ENCODE data around the gene OR5H15.
"Not testable (repeated sequence)": the region's sequence is repeated elsewhere in the genome, so short reads cannot be mapped to it uniquely, and the experiment has no call there.

OR5H15 gene

DNA sequence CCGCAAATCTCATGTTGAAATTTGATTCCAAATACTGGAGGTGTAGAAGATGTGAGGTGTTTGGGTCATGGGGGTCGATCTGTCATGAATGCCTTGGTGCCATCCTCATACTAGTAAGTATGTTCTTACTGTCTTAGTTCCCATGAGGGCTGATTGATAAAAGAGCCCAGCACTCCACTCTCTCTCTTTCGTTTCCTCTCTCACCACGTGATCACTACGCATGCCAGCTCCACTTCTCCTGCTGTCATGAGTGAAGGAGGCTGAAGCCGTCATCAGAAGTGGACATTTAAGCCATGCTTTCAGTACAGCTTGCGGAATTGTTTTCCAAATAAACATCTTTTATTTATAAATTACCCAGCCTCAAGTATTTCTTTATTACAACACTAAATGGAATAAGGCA is 6.1 kb downstream of the OR5H15 start:
- Histone ChIP-seq H3K4me3 (ENCODE audit: low read depth in 1 of 2, low read length in 2 of 2) (no peak overlapping the region), H3K27me3 (ENCODE audit: control insufficient read depth in 1 of 2, insufficient read depth in 2 of 2, low read length in 2 of 2) (no peaks in the 10 kb centered on the region), H3K36me3 (ENCODE audit: control insufficient read depth in 1 of 2, insufficient read depth in 2 of 2, low read length in 2 of 2) (no peaks in the 10 kb centered on the region), H3K9me3 (ENCODE audit: control insufficient read depth in 1 of 2, low read length in 2 of 2) (no peaks in the 10 kb centered on the region), H3K9ac (ENCODE audit: low read depth in 1 of 2, low read length in 2 of 2) (no peak overlapping the region), H3K27ac (ENCODE audit: low read depth, low read length) (no peak overlapping the region), H3K4me1 (ENCODE audit: control insufficient read depth in 1 of 2, insufficient read depth in 2 of 2, low read length in 2 of 2) (no peaks in the 10 kb centered on the region)

DNA sequence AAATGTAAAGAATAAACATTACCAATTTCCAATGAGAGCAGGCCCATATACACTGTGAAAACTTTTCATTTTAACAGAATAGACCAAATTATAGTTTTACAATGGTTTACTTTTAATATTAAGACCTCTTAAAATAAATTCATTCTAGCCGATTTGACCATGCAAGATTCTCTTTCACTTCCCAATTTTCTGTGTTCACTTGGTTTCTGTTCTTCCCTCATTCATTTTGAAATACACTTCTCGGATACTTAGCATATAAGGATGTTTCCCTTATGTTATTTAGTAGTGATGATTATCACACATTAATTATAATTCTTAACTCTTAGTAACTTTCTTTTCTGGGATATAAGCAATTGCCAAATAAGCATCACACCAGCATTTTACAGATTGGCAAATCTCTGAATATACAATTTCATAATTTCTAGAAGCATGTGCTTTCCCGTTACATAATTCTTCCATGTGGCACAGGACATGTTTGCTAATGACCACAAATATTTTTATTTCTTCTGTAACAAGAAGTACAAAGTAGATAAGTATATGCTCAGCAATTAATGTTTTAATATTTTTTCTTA is 13.9 kb downstream of the OR5H15 start:
- H3K27me3 ChIP-seq (ENCODE audit: control insufficient read depth in 1 of 2, insufficient read depth in 2 of 2, low read length in 2 of 2): no peaks in the 10 kb centered on the region
- no peak overlapping the region for H3K27ac ChIP-seq (ENCODE audit: low read depth, low read length)
- H3K36me3 ChIP-seq (ENCODE audit: control insufficient read depth in 1 of 2, insufficient read depth in 2 of 2, low read length in 2 of 2): no peaks in the 10 kb centered on the region
- no peaks in the 10 kb centered on the region for H3K9me3 ChIP-seq (ENCODE audit: control insufficient read depth in 1 of 2, low read length in 2 of 2)
- H3K4me1 ChIP-seq (ENCODE audit: control insufficient read depth in 1 of 2, insufficient read depth in 2 of 2, low read length in 2 of 2): no peaks in the 10 kb centered on the region
- H3K9ac ChIP-seq (ENCODE audit: low read depth in 1 of 2, low read length in 2 of 2): no peak overlapping the region
- H3K4me3 ChIP-seq (ENCODE audit: low read depth in 1 of 2, low read length in 2 of 2): no peak overlapping the region

DNA sequence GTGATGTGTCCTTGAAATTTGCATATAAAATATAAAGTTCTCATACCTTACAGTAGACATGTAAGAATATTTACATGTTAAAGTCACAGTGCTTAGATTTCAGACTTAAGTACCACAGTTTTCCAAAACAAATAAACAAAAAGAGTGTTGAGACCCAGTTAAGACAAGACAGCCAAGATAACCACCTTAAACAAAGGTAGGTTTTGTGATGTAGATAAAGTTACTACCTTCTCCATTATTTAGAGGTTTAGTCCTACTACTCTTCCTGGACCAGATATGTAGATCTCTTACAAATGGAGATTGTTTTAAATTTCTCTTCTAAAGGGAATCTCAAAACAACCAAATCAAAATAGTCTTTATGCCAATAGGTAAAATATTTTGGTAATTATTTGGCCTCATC is 15.7 kb downstream of the OR5H15 start:
- Histone ChIP-seq H3K27ac (ENCODE audit: low read depth, low read length) (no peak overlapping the region), H3K4me3 (ENCODE audit: low read depth in 1 of 2, low read length in 2 of 2) (no peak overlapping the region), H3K4me1 (ENCODE audit: control insufficient read depth in 1 of 2, insufficient read depth in 2 of 2, low read length in 2 of 2) (no peaks in the 10 kb centered on the region), H3K9ac (ENCODE audit: low read depth in 1 of 2, low read length in 2 of 2) (no peak overlapping the region), H3K27me3 (ENCODE audit: control insufficient read depth in 1 of 2, insufficient read depth in 2 of 2, low read length in 2 of 2) (no peaks in the 10 kb centered on the region), H3K36me3 (ENCODE audit: control insufficient read depth in 1 of 2, insufficient read depth in 2 of 2, low read length in 2 of 2) (no peaks in the 10 kb centered on the region), H3K9me3 (ENCODE audit: control insufficient read depth in 1 of 2, low read length in 2 of 2) (no peaks in the 10 kb centered on the region)

DNA sequence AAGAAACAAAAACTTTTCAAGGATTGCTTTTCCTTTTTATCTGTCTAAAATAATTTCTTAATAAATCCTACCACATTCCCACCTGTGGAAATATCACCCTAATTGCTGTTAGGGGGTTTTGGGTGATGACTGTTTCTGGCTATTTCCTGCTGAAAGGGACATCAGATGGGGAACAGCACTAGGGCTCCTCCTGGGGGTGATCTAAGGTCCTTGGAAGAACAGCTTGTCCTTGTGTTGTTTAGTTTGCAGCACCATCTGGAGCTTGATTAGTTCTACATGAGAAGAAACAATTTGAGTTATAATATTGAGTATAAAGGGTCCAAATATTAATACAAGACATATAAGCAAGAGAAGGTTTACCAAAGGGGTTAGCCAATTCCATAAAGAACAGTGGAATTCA is 18.7 kb downstream of the OR5H15 start:
- H3K9me3 ChIP-seq (ENCODE audit: control insufficient read depth in 1 of 2, low read length in 2 of 2): no peaks in the 10 kb centered on the region
- no peaks in the 10 kb centered on the region for H3K4me1 ChIP-seq (ENCODE audit: control insufficient read depth in 1 of 2, insufficient read depth in 2 of 2, low read length in 2 of 2)
- H3K27me3 ChIP-seq (ENCODE audit: control insufficient read depth in 1 of 2, insufficient read depth in 2 of 2, low read length in 2 of 2): no peaks in the 10 kb centered on the region
- no peak overlapping the region for H3K4me3 ChIP-seq (ENCODE audit: low read depth in 1 of 2, low read length in 2 of 2)
- H3K9ac ChIP-seq (ENCODE audit: low read depth in 1 of 2, low read length in 2 of 2): no peak overlapping the region
- no peaks in the 10 kb centered on the region for H3K36me3 ChIP-seq (ENCODE audit: control insufficient read depth in 1 of 2, insufficient read depth in 2 of 2, low read length in 2 of 2)
- H3K27ac ChIP-seq (ENCODE audit: low read depth, low read length): no peak overlapping the region

DNA sequence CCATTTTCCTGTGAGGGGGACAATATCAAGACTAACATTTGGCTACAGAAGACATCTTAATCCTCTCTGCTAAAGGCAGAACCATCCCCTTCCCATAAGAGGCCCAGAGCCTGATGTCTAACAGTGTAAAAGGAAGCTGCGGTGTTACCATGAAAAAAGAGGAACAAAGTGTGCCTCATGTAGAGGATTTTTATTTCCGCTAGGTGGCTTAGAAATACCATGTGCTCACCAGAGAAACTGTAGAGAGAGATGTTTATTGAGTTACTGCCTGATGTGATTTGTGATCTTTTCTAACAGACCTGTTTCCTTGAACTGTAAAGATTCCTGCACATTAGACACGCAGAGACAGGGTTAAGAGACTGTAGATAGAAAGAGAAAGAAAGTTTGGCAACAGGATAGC is 22.0 kb downstream of the OR5H15 start:
- no peak overlapping the region for H3K27ac ChIP-seq (ENCODE audit: low read depth, low read length)
- H3K36me3 ChIP-seq (ENCODE audit: control insufficient read depth in 1 of 2, insufficient read depth in 2 of 2, low read length in 2 of 2): no peaks in the 10 kb centered on the region
- H3K27me3 ChIP-seq (ENCODE audit: control insufficient read depth in 1 of 2, insufficient read depth in 2 of 2, low read length in 2 of 2): no peaks in the 10 kb centered on the region
- H3K9me3 ChIP-seq (ENCODE audit: control insufficient read depth in 1 of 2, low read length in 2 of 2): no peaks in the 10 kb centered on the region
- no peak overlapping the region for H3K4me3 ChIP-seq (ENCODE audit: low read depth in 1 of 2, low read length in 2 of 2)
- no peaks in the 10 kb centered on the region for H3K4me1 ChIP-seq (ENCODE audit: control insufficient read depth in 1 of 2, insufficient read depth in 2 of 2, low read length in 2 of 2)
- no peak overlapping the region for H3K9ac ChIP-seq (ENCODE audit: low read depth in 1 of 2, low read length in 2 of 2)

DNA sequence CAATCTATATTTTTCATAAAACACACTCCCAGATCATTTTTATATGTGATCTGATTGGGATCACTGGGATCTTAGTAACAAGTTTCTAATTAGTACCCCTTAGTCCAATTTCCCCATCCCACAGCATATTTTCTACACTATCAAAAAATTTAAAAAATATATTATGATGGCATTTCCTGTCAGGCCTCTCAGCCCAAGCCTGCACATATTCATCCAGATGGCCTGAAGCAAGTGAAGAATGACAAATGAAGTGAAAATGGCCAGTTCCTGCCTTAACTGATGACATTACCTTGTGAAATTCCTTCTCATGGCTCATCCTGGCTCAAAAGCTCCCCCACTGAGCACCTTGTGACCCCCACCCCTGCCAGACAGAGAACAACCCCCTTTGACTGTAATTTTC is 24.4 kb downstream of the OR5H15 start:
- H3K27ac ChIP-seq (ENCODE audit: low read depth, low read length); H3K4me1 ChIP-seq (ENCODE audit: control insufficient read depth in 1 of 2, insufficient read depth in 2 of 2, low read length in 2 of 2); H3K36me3 ChIP-seq (ENCODE audit: control insufficient read depth in 1 of 2, insufficient read depth in 2 of 2, low read length in 2 of 2); H3K9me3 ChIP-seq (ENCODE audit: control insufficient read depth in 1 of 2, low read length in 2 of 2); H3K4me3 ChIP-seq (ENCODE audit: low read depth in 1 of 2, low read length in 2 of 2); H3K9ac ChIP-seq (ENCODE audit: low read depth in 1 of 2, low read length in 2 of 2); H3K27me3 ChIP-seq (ENCODE audit: control insufficient read depth in 1 of 2, insufficient read depth in 2 of 2, low read length in 2 of 2): not testable (repeated sequence)

DNA sequence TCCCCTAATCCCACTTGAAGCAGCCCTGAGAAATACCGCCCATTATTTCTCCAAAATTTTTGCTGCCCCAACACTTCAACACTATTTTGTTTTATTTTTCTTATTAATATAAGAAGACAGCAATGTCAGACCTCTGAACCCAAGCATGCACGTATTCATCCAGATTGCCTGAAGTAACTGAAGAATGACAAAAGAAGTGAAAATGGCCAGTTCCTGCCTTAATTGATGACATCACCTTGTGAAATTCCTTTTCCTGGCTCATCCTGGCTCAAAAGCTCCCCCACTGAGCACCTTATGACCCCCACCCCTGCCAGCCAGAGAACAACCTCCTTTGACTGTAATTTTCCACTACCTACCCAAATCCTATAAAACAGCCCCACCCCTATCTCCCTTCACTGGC is 29.8 kb downstream of the OR5H15 start:
- not testable (repeated sequence) for H3K9ac ChIP-seq (ENCODE audit: low read depth in 1 of 2, low read length in 2 of 2); H3K4me1 ChIP-seq (ENCODE audit: control insufficient read depth in 1 of 2, insufficient read depth in 2 of 2, low read length in 2 of 2); H3K9me3 ChIP-seq (ENCODE audit: control insufficient read depth in 1 of 2, low read length in 2 of 2); H3K4me3 ChIP-seq (ENCODE audit: low read depth in 1 of 2, low read length in 2 of 2); H3K27me3 ChIP-seq (ENCODE audit: control insufficient read depth in 1 of 2, insufficient read depth in 2 of 2, low read length in 2 of 2); H3K36me3 ChIP-seq (ENCODE audit: control insufficient read depth in 1 of 2, insufficient read depth in 2 of 2, low read length in 2 of 2); H3K27ac ChIP-seq (ENCODE audit: low read depth, low read length)

DNA sequence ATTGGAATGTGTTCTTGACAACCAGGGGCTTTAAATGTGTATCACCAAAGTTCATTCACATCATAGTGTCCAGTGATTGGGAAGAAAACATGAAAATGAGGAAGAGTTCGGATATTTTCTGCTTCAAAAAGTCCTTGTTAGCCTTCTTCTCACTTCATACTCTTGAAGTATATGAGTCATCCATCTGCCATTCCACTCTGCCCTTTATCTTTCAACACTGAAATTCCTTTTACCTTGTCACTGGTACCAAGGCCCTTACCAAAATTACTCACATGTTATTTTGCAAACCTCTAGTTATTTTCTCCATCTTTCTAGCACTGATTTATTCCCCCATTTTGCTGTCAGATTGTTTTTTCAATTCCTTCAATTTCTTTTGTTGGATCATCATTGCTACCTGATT is 32.5 kb downstream of the OR5H15 start:
- Histone ChIP-seq H3K36me3 (ENCODE audit: control insufficient read depth in 1 of 2, insufficient read depth in 2 of 2, low read length in 2 of 2) (no peaks in the 10 kb centered on the region), H3K9ac (ENCODE audit: low read depth in 1 of 2, low read length in 2 of 2) (no peak overlapping the region), H3K4me3 (ENCODE audit: low read depth in 1 of 2, low read length in 2 of 2) (no peak overlapping the region), H3K4me1 (ENCODE audit: control insufficient read depth in 1 of 2, insufficient read depth in 2 of 2, low read length in 2 of 2) (no peaks in the 10 kb centered on the region), H3K9me3 (ENCODE audit: control insufficient read depth in 1 of 2, low read length in 2 of 2) (no peaks in the 10 kb centered on the region), H3K27me3 (ENCODE audit: control insufficient read depth in 1 of 2, insufficient read depth in 2 of 2, low read length in 2 of 2) (no peaks in the 10 kb centered on the region), H3K27ac (ENCODE audit: low read depth, low read length) (no peak overlapping the region)

DNA sequence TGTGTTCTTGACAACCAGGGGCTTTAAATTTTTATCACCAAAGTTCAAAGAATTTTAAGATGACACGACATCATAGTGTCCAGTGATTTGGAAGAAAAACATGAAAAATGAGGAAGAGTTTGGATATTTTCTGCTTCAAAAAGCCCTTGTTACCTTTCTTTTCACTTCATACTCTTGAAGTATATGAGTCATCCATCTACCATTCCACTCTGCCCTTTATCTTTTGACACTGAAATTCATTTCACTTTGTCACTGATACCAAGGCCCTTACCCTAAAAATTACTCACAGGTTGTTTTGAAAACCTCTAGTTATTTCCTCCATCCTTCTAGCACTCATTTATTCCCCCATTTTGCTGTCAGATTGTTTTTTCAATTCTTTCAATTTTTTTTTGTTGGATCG is 42.7 kb downstream of the OR5H15 start:
- H3K4me3 ChIP-seq (ENCODE audit: low read depth in 1 of 2, low read length in 2 of 2): no peak overlapping the region
- H3K27ac ChIP-seq (ENCODE audit: low read depth, low read length): no peak overlapping the region

DNA sequence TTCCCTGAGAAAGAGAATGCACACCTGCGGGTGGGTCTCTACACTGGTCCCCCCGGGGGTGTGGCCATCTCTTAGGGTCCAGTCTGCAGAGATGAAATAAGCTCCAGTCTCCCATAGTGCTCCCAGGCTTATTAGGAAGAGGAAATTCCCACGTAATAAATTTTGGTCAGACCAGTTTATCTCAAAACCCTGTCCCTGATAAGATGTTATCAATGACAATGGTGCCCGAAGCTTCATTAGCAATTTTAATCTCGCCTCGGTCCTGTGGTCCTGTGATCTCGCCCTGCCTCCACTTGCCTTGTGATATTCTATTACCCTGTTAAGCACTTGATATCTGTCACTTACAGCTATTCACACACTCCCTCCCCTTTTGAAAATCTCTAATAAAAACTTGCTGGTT is 46.8 kb downstream of the OR5H15 start:
- Histone ChIP-seq H3K4me1 (ENCODE audit: control insufficient read depth in 1 of 2, insufficient read depth in 2 of 2, low read length in 2 of 2) (no peaks in the 10 kb centered on the region), H3K36me3 (ENCODE audit: control insufficient read depth in 1 of 2, insufficient read depth in 2 of 2, low read length in 2 of 2) (no peaks in the 10 kb centered on the region), H3K4me3 (ENCODE audit: low read depth in 1 of 2, low read length in 2 of 2) (no peak overlapping the region), H3K9me3 (ENCODE audit: control insufficient read depth in 1 of 2, low read length in 2 of 2) (no peaks in the 10 kb centered on the region), H3K27me3 (ENCODE audit: control insufficient read depth in 1 of 2, insufficient read depth in 2 of 2, low read length in 2 of 2) (no peaks in the 10 kb centered on the region), H3K27ac (ENCODE audit: low read depth, low read length) (no peak overlapping the region), H3K9ac (ENCODE audit: low read depth in 1 of 2, low read length in 2 of 2) (no peak overlapping the region)

More for the DNA sequence above, 42.7 kb downstream of the OR5H15 start:
- Histone ChIP-seq H3K9me3 (ENCODE audit: control insufficient read depth in 1 of 2, low read length in 2 of 2) (no peaks in the 10 kb centered on the region), H3K4me1 (ENCODE audit: control insufficient read depth in 1 of 2, insufficient read depth in 2 of 2, low read length in 2 of 2) (no peaks in the 10 kb centered on the region), H3K9ac (ENCODE audit: low read depth in 1 of 2, low read length in 2 of 2) (no peak overlapping the region), H3K36me3 (ENCODE audit: control insufficient read depth in 1 of 2, insufficient read depth in 2 of 2, low read length in 2 of 2) (no peaks in the 10 kb centered on the region), H3K27me3 (ENCODE audit: control insufficient read depth in 1 of 2, insufficient read depth in 2 of 2, low read length in 2 of 2) (no peaks in the 10 kb centered on the region)

DNA sequence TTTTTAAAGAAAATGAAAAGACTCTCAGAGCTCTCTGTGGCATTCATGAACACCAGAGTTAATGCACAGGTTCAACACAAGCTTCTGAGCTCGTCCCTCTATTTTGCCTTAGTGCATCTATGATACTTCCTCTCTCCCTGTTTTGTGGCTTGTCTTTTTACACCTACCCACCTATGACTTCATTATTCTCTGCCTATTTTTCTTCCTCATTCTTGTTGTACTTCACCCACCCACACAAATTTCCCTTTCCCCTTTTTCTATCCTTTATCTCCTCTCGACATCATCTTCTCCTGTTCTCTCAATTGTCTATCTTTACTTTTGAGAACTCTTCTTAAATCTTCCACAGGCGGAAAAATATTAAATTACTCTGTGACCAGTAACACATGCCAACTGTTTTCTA is 48.6 kb downstream of the OR5H15 start:
- H3K27me3 ChIP-seq (ENCODE audit: control insufficient read depth in 1 of 2, insufficient read depth in 2 of 2, low read length in 2 of 2): no peaks in the 10 kb centered on the region
- H3K36me3 ChIP-seq (ENCODE audit: control insufficient read depth in 1 of 2, insufficient read depth in 2 of 2, low read length in 2 of 2): no peaks in the 10 kb centered on the region
- H3K9ac ChIP-seq (ENCODE audit: low read depth in 1 of 2, low read length in 2 of 2): no peak overlapping the region
- no peaks in the 10 kb centered on the region for H3K4me1 ChIP-seq (ENCODE audit: control insufficient read depth in 1 of 2, insufficient read depth in 2 of 2, low read length in 2 of 2)
- H3K27ac ChIP-seq (ENCODE audit: low read depth, low read length): no peak overlapping the region
- H3K9me3 ChIP-seq (ENCODE audit: control insufficient read depth in 1 of 2, low read length in 2 of 2): no peaks in the 10 kb centered on the region
- H3K4me3 ChIP-seq (ENCODE audit: low read depth in 1 of 2, low read length in 2 of 2): no peak overlapping the region
